Measurements from ENCODE around the gene AASDHPPT.

AASDHPPT gene

GRCh38 chr11:106098893-106099553, 21.6 kb downstream of the AASDHPPT start:
- H3K9me2 ChIP-seq (replicated peaks; ENCODE audit: insufficient read depth, low read length), result no peaks in the 10 kb centered on the region
- peaks cover 28% of the 10 kb centered on the region for H3K36me3 ChIP-seq (ENCODE audit: low read length)
- no peak overlapping the region for H3K4me3 ChIP-seq (ENCODE audit: insufficient read depth, low read length, poor library complexity, severe bottlenecking)
- H3K27ac ChIP-seq (ENCODE audit: low read depth, low read length), result no peak overlapping the region
- H3F3A ChIP-seq (ENCODE audit: insufficient read depth), result peaks cover 3% of the 10 kb centered on the region; the same call in 1 of the 2 replicates
- TF ChIP-seq EZH2phosphoT487 (conservative IDR thresholded peaks at IDR 0.05; ENCODE audit: low read length), result no peak
- TF ChIP-seq CTCF (IDR thresholded peaks at IDR 0.05; ENCODE audit: insufficient read depth, low read length, poor library complexity, severe bottlenecking), result no peak
- no peak overlapping the region for H3K9ac ChIP-seq (ENCODE audit: low read length)
- no peaks in the 10 kb centered on the region for H3K9me3 ChIP-seq (ENCODE audit: insufficient read depth, low read length)
- H3K27me3 ChIP-seq (ENCODE audit: low read length), result no peaks in the 10 kb centered on the region
- no peak overlapping the region for H2AFZ ChIP-seq (ENCODE audit: low read depth, low read length, severe bottlenecking)
- H4K20me1 ChIP-seq (ENCODE audit: low read depth, low read length), result no peaks in the 10 kb centered on the region; the same call in none of the 2 replicates
- H3K79me2 ChIP-seq (ENCODE audit: insufficient read depth, low read length), result no peaks in the 10 kb centered on the region
- no peak overlapping the region for H3K4me2 ChIP-seq (ENCODE audit: low read depth, low read length, poor library complexity, severe bottlenecking)

GRCh38 chr11:106101370-106101769, 23.9 kb downstream of the AASDHPPT start:
- Histone ChIP-seq H2AFZ (ENCODE audit: low read depth, low read length, severe bottlenecking) (no peak overlapping the region), H3K79me2 (ENCODE audit: insufficient read depth, low read length) (no peaks in the 10 kb centered on the region), H3K9ac (ENCODE audit: low read length) (no peak overlapping the region), H3K27me3 (ENCODE audit: low read length) (no peaks in the 10 kb centered on the region), H4K20me1 (ENCODE audit: low read depth, low read length) (no peaks in the 10 kb centered on the region), H3K9me3 (ENCODE audit: insufficient read depth, low read length) (no peaks in the 10 kb centered on the region), H3K4me2 (ENCODE audit: low read depth, low read length, poor library complexity, severe bottlenecking) (no peak overlapping the region), H3K27ac (ENCODE audit: low read depth, low read length) (no peak overlapping the region), H3K36me3 (ENCODE audit: low read length) (peaks cover 17% of the 10 kb centered on the region), H3F3A (ENCODE audit: insufficient read depth) (peaks cover 3% of the 10 kb centered on the region; the same call in 1 of the 2 replicates), H3K4me3 (ENCODE audit: insufficient read depth, low read length, poor library complexity, severe bottlenecking) (no peak overlapping the region), H3K9me2 (replicated peaks; ENCODE audit: insufficient read depth, low read length) (no peaks in the 10 kb centered on the region)
- no peak for TF ChIP-seq CTCF (IDR thresholded peaks at IDR 0.05; ENCODE audit: insufficient read depth, low read length, poor library complexity, severe bottlenecking)
- no peak for TF ChIP-seq EZH2phosphoT487 (conservative IDR thresholded peaks at IDR 0.05; ENCODE audit: low read length)

GRCh38 chr11:106101819-106102218, 24.4 kb downstream of the AASDHPPT start:
- peaks cover 12% of the 10 kb centered on the region for H3K36me3 ChIP-seq (ENCODE audit: low read length)
- no peak overlapping the region for H3K27ac ChIP-seq (ENCODE audit: low read depth, low read length)
- no peaks in the 10 kb centered on the region for H3K9me2 ChIP-seq (replicated peaks; ENCODE audit: insufficient read depth, low read length)
- peaks cover 3% of the 10 kb centered on the region; the same call in 1 of the 2 replicates for H3F3A ChIP-seq (ENCODE audit: insufficient read depth)
- no peaks in the 10 kb centered on the region for H4K20me1 ChIP-seq (ENCODE audit: low read depth, low read length)
- no peaks in the 10 kb centered on the region for H3K27me3 ChIP-seq (ENCODE audit: low read length)
- TF ChIP-seq CTCF (IDR thresholded peaks at IDR 0.05; ENCODE audit: insufficient read depth, low read length, poor library complexity, severe bottlenecking) (no peak), EZH2phosphoT487 (conservative IDR thresholded peaks at IDR 0.05; ENCODE audit: low read length) (no peak)
- H3K79me2 ChIP-seq (ENCODE audit: insufficient read depth, low read length), result no peaks in the 10 kb centered on the region
- H3K4me2 ChIP-seq (ENCODE audit: low read depth, low read length, poor library complexity, severe bottlenecking), result no peak overlapping the region
- no peak overlapping the region for H3K4me3 ChIP-seq (ENCODE audit: insufficient read depth, low read length, poor library complexity, severe bottlenecking)
- H3K9me3 ChIP-seq (ENCODE audit: insufficient read depth, low read length), result no peaks in the 10 kb centered on the region
- H3K9ac ChIP-seq (ENCODE audit: low read length), result no peak overlapping the region
- no peak overlapping the region for H2AFZ ChIP-seq (ENCODE audit: low read depth, low read length, severe bottlenecking)

Measured in SU-DHL-6 (cell line).